MCF 10A (cell line): ENCODE measurements around the gene VAMP1. TPM values are rescaled to one million over a fixed set of nuclear protein-coding genes. Genes with fewer than 3 reads are reported as not detected.

ENCODE experiments used
- BruUV-seq: library from RNA; stranded (reverse); fragments of 400-500 nt; replicated peaks from 2 replicates; lab custom pipeline; 2021; lab: Mats Ljungman, UMichigan
- CTCF ChIA-PET: fragments of 300-600 bp; sonication (Branson Sonifier 250); formaldehyde crosslinking; extraction: SDS; loops from one replicate; lab custom pipeline; 2021; ENCODE audit warnings: antibody characterized with exemption, inconsistent platforms; lab: Yijun Ruan, JAX
- POLR2A ChIA-PET: fragments of 300-600, 350-650 bp; sonication (Branson Sonifier 250); formaldehyde crosslinking; extraction: SDS; loops from one replicate; lab custom pipeline; 2020; ENCODE audit warnings: antibody characterized with exemption, inconsistent platforms; lab: Yijun Ruan, JAX
- DNase-seq: peaks from one replicate; pipeline ENCODE4 v3.0.0-alpha.2; 2018; ENCODE audit not compliant: unreplicated experiment
- H3K27ac Mint-ChIP-seq: one replicate; pipeline ENCODE4 v1.8.0; 2022; ENCODE audit warnings: mild to moderate bottlenecking, low read depth, mixed read lengths; ENCODE audit not compliant: unreplicated experiment
- H3K27me3 Mint-ChIP-seq: one replicate; pipeline ENCODE4 v1.8.0; 2022; ENCODE audit warnings: mixed read lengths; ENCODE audit not compliant: insufficient read depth, unreplicated experiment
- H3K36me3 Mint-ChIP-seq: one replicate; pipeline ENCODE4 v1.8.0; 2022; ENCODE audit warnings: mild to moderate bottlenecking, moderate library complexity, mixed read lengths; ENCODE audit not compliant: insufficient read depth, unreplicated experiment
- H3K4me1 Mint-ChIP-seq: one replicate; pipeline ENCODE4 v1.8.0; 2022; ENCODE audit warnings: mixed read lengths; ENCODE audit not compliant: insufficient read depth, unreplicated experiment
- H3K4me3 Mint-ChIP-seq: one replicate; pipeline ENCODE4 v1.8.0; 2022; ENCODE audit warnings: mild to moderate bottlenecking, moderate library complexity, mixed read lengths; ENCODE audit not compliant: unreplicated experiment
- H3K9me3 Mint-ChIP-seq: one replicate; pipeline ENCODE4 v1.8.0; 2022; ENCODE audit warnings: mixed read lengths; ENCODE audit not compliant: unreplicated experiment
- CTCF ChIP-seq: fragments of 200-600 bp; IDR thresholded peaks from one replicate; pipeline ENCODE4 v1.8.0; 2022; ENCODE audit warnings: antibody characterized with exemption, mild to moderate bottlenecking; ENCODE audit not compliant: unreplicated experiment
- intact Hi-C: fragments of 100-400 bp; cut with micrococcal nuclease; formaldehyde crosslinking; loops from 2 replicates; pipeline ENCODE4 v1.14.1; 2022
- total RNA-seq: library from RNA; stranded (reverse); gene quantifications from 2 replicates; pipeline ENCODE4 v1.2.3, GENCODE V29; 2022

The VAMP1 gene
- total RNA-seq, 1 experiment from 2014 or later, result 2.9 TPM

GRCh38 chr12:6466184-6466573 is 4.3 kb downstream of the VAMP1 start:
- Mint-ChIP-seq H3K9me3 (no peaks in the 10 kb centered on the region), H3K4me1 (peaks cover 4% of the 10 kb centered on the region), H3K4me3 (no peak overlapping the region), H3K27ac (no peak overlapping the region), H3K36me3 (peaks cover 32% of the 10 kb centered on the region), H3K27me3 (no peaks in the 10 kb centered on the region)
- ChIA-PET POLR2A (interaction anchor here (0.6 to 2.1 kb wide), 11 partner anchors 14 to 154 kb away, joined by 3 to 22 read pairs (median 7); partner anchors contain the start of genes GAPDH and TAPBPL), CTCF (interaction anchor here (0.6 to 2.7 kb wide), 42 partner anchors 11 to 1818 kb away, joined by 3 to 59 read pairs (median 5); partner anchors contain the start of genes MRPL51, SCNN1A and TAPBPL)
- BruUV-seq, result no TSS peak
- no peak for DNase-seq
- no peak for TF ChIP-seq CTCF
- intact Hi-C loops, result loop anchor here (5.0 to 10.0 kb wide), 3 partner anchors 129 to 479 kb away; no protein-coding TSS in a partner anchor

GRCh38 chr12:6465467-6466183 is 4.9 kb downstream of the VAMP1 start:
- Mint-ChIP-seq H3K4me1 (no peaks in the 10 kb centered on the region), H3K27me3 (no peaks in the 10 kb centered on the region), H3K4me3 (no peak overlapping the region), H3K36me3 (peaks cover 32% of the 10 kb centered on the region), H3K9me3 (no peaks in the 10 kb centered on the region), H3K27ac (no peak overlapping the region)
- intact Hi-C loops, result loop anchor here (1.0 to 10.0 kb wide), 6 partner anchors 42 to 478 kb away; partner anchors contain the start of gene LTBR
- peak; percentile 75 for DNase-seq
- POLR2A ChIA-PET, result interaction anchor here (0.6 to 2.1 kb wide), 15 partner anchors 14 to 153 kb away, joined by 3 to 22 read pairs (median 5); partner anchors contain the start of genes GAPDH, MRPL51 and TAPBPL
- CTCF ChIA-PET, result interaction anchor here (0.6 to 2.7 kb wide), 48 partner anchors 10 to 1817 kb away, joined by 3 to 59 read pairs (median 5); partner anchors contain the start of genes MRPL51, SCNN1A and TAPBPL
- no TSS peak for BruUV-seq
- TF ChIP-seq CTCF, result peak; percentile 87

- intact Hi-C loops, result loop anchor here (2.0 to 10.0 kb wide), 2 partner anchors 270 to 400 kb away; no protein-coding TSS in a partner anchor
- no peak for TF ChIP-seq CTCF
- Mint-ChIP-seq H3K36me3 (peaks cover 39% of the 10 kb centered on the region), H3K27ac (no peak overlapping the region), H3K4me1 (no peaks in the 10 kb centered on the region), H3K27me3 (no peaks in the 10 kb centered on the region), H3K4me3 (no peak overlapping the region), H3K9me3 (no peaks in the 10 kb centered on the region)
- no TSS peak for BruUV-seq
- no peak for DNase-seq
- POLR2A ChIA-PET, result interaction anchor here (0.9 to 2.1 kb wide), 4 partner anchors 13 to 87 kb away, joined by 5 to 22 read pairs (median 10); partner anchors contain the start of gene TAPBPL
- CTCF ChIA-PET, result interaction anchor here (0.5 to 2.7 kb wide), 19 partner anchors 9 to 611 kb away, joined by 3 to 59 read pairs (median 6); partner anchors contain the start of genes MRPL51 and TAPBPL
These were observed 5.9 kb downstream of the VAMP1 start for GRCh38 chr12:6464531-6464930.

- Mint-ChIP-seq H3K4me1 (no peaks in the 10 kb centered on the region), H3K36me3 (peaks cover 37% of the 10 kb centered on the region), H3K4me3 (no peak overlapping the region), H3K27me3 (no peaks in the 10 kb centered on the region), H3K27ac (no peak overlapping the region), H3K9me3 (no peaks in the 10 kb centered on the region)
- TF ChIP-seq CTCF, result no peak
- intact Hi-C loops, result loop anchor here (2.0 to 10.0 kb wide), 2 partner anchors 269 to 399 kb away; no protein-coding TSS in a partner anchor
- no TSS peak for BruUV-seq
- ChIA-PET POLR2A (interaction anchor here (0.6 to 3.8 kb wide), 5 partner anchors 12 to 48 kb away, joined by 3 to 26 read pairs (median 4); partner anchors contain the start of gene TAPBPL), CTCF (interaction anchor here (0.6 to 2.7 kb wide), 7 partner anchors 12 to 180 kb away, joined by 3 to 33 read pairs (median 6); partner anchors contain the start of gene TAPBPL)
- no peak for DNase-seq
These were observed 6.6 kb downstream of the VAMP1 start for GRCh38 chr12:6463858-6464257.
